SK-N-SH (cell line): Measurements from ENCODE around the gene CLVS2. TPM values are rescaled to one million over a fixed set of nuclear protein-coding genes. Genes with fewer than 3 reads are reported as not detected.

Source experiments
- CTCF ChIA-PET: fragments of 300-600, 350-600 bp; formaldehyde crosslinking; extraction: SDS; loops from one replicate; lab custom pipeline; 2021; lab: Yijun Ruan, JAX
- POLR2A ChIA-PET: fragments of 350-600 bp; sonication (Branson Sonifier 250); formaldehyde crosslinking; extraction: SDS; loops from one replicate; lab custom pipeline; 2020; ENCODE audit warnings: antibody characterized with exemption, inconsistent platforms; lab: Yijun Ruan, JAX
- DNase-seq: peaks from one replicate; pipeline ENCODE4 v3.0.0; 2012
- H2AFZ ChIP-seq: fragments of 200-600 bp; sonication (generic); 2 replicates; pipeline ENCODE4 v1.8.1; 2016; ENCODE audit warnings: antibody characterized with exemption, mild to moderate bottlenecking, low read depth
- H3F3A ChIP-seq: fragments of 200-600 bp; sonication (generic); replicated peaks from 2 replicates; pipeline ENCODE3; 2016; ENCODE audit warnings: antibody characterized with exemption, mild to moderate bottlenecking; ENCODE audit not compliant: insufficient read depth
- H3K27ac ChIP-seq, 2 experiments: fragments of 200-500 bp in 1 of 2; fragments of 200-600 bp in 1 of 2; sonication (Bioruptor generic) in 1 of 2; sonication (generic), shearing (Covaris generic) in 1 of 2; 2 replicates each; pipeline versions ENCODE4 v1.5.1 to v1.6.1; 2014 to 2016; ENCODE audit warnings: low read depth in 2 of 2, inconsistent platforms in 1 of 2, low read length in 1 of 2, mild to moderate bottlenecking in 1 of 2, mixed read lengths in 1 of 2
- H3K27me3 ChIP-seq: fragments of 200-600 bp; sonication (generic), shearing (Covaris generic); 2 replicates; pipeline ENCODE4 v1.6.1; 2016; ENCODE audit warnings: mixed run types; ENCODE audit not compliant: insufficient read depth
- H3K36me3 ChIP-seq, 2 experiments: fragments of 200-500 bp in 1 of 2; fragments of 200-600 bp in 1 of 2; sonication (Bioruptor generic) in 1 of 2; sonication (generic) in 1 of 2; replicated peaks in 1 of 2; 2 replicates each; pipeline versions ENCODE3 to v1.5.1; 2014 to 2016; ENCODE audit warnings: low read length in 1 of 2, mild to moderate bottlenecking in 1 of 2; ENCODE audit not compliant: insufficient read depth in 2 of 2, control insufficient read depth in 1 of 2
- H3K4me1 ChIP-seq, 2 experiments: fragments of 200-500 bp in 1 of 2; fragments of 200-600 bp in 1 of 2; sonication (Bioruptor generic) in 1 of 2; sonication (generic), shearing (Covaris generic) in 1 of 2; 2 replicates each; pipeline versions ENCODE4 v1.5.1 to v1.6.1; 2014 to 2016; ENCODE audit warnings: low read depth in 1 of 2, low read length in 1 of 2, mixed run types in 1 of 2; ENCODE audit not compliant: insufficient read depth in 2 of 2, control insufficient read depth in 1 of 2
- H3K4me2 ChIP-seq: fragments of 200-600 bp; sonication (generic), shearing (Covaris generic); 2 replicates; pipeline ENCODE4 v1.6.1; 2017; ENCODE audit warnings: mixed run types
- H3K4me3 ChIP-seq, 2 experiments: fragments of 200-500 bp in 1 of 2; fragments of 200-600 bp in 1 of 2; sonication (Bioruptor generic) in 1 of 2; sonication (generic), shearing (Covaris generic) in 1 of 2; 2 replicates each; pipeline versions ENCODE4 v1.5.1 to v1.8.1; 2014 to 2016; ENCODE audit warnings: low read depth in 2 of 2, inconsistent platforms in 1 of 2, low read length in 1 of 2, mild to moderate bottlenecking in 1 of 2, mixed read lengths in 1 of 2, moderate library complexity in 1 of 2
- H3K79me2 ChIP-seq: fragments of 200-600 bp; sonication (generic); 2 replicates; pipeline ENCODE4 v1.8.1; 2017; ENCODE audit warnings: mild to moderate bottlenecking; ENCODE audit not compliant: insufficient read depth
- H3K9ac ChIP-seq: fragments of 200-600 bp; sonication (generic); 2 replicates; pipeline ENCODE4 v1.6.1; 2017; ENCODE audit warnings: mixed run types
- H3K9me2 ChIP-seq: fragments of 200-600 bp; sonication (generic); 2 replicates; pipeline ENCODE4 v1.6.1; 2017; ENCODE audit warnings: mixed run types
- H3K9me3 ChIP-seq: fragments of 200-600 bp; sonication (generic); 2 replicates; pipeline ENCODE4 v1.6.1; 2017; ENCODE audit warnings: mixed run types, mild to moderate bottlenecking, moderate library complexity
- H4K20me1 ChIP-seq: fragments of 200-600 bp; sonication (generic); 2 replicates; pipeline ENCODE4 v1.6.1; 2017; ENCODE audit warnings: mild to moderate bottlenecking, mixed run types; ENCODE audit not compliant: insufficient read depth
- CTCF ChIP-seq: fragments of 200-600 bp; sonication (generic); IDR thresholded peaks from 2 replicates; pipeline ENCODE4 v1.6.1; 2017; ENCODE audit warnings: antibody characterized with exemption, mild to moderate bottlenecking, moderate library complexity
- ELF1 ChIP-seq: IDR thresholded peaks from 2 replicates; pipeline ENCODE4 v1.4.0; 2012
- FOXJ3 ChIP-seq: sonication (generic); formaldehyde crosslinking; IDR thresholded peaks from 2 replicates; pipeline ENCODE4 v1.5.1; 2020; ENCODE audit warnings: mild to moderate bottlenecking, missing genetic modification reagents
- GABPA ChIP-seq: IDR thresholded peaks from 2 replicates; pipeline ENCODE4 v1.4.0; 2012; ENCODE audit warnings: low read depth, mild to moderate bottlenecking
- JUND ChIP-seq: IDR thresholded peaks from 2 replicates; pipeline ENCODE4 v1.4.0; 2012
- MAX ChIP-seq: IDR thresholded peaks from 2 replicates; pipeline ENCODE4 v1.4.0; 2012; ENCODE audit warnings: low read depth
- PBX3 ChIP-seq: IDR thresholded peaks from 2 replicates; pipeline ENCODE4; 2012
- RCOR1 ChIP-seq: fragments of 150-350 bp; IDR thresholded peaks from 2 replicates; pipeline ENCODE4 v1.6.1; 2017; ENCODE audit warnings: antibody characterized with exemption, low read length
- REST ChIP-seq: IDR thresholded peaks from 2 replicates; pipeline ENCODE4 v1.6.1; 2012; ENCODE audit warnings: mild to moderate bottlenecking, low read depth, low read length, moderate library complexity
- TAF1 ChIP-seq: IDR thresholded peaks from 2 replicates; pipeline ENCODE4 v1.6.1; 2012; ENCODE audit warnings: low read depth, mild to moderate bottlenecking, low read length, moderate library complexity, borderline replicate concordance
- TCF12 ChIP-seq: IDR thresholded peaks from 2 replicates; pipeline ENCODE4 v1.4.0; 2012
- TEAD4 ChIP-seq: IDR thresholded peaks from 2 replicates; pipeline ENCODE4 v1.4.0; 2012; ENCODE audit warnings: mild to moderate bottlenecking, borderline replicate concordance; ENCODE audit not compliant: insufficient read depth
- USF1 ChIP-seq: IDR thresholded peaks from 2 replicates; pipeline ENCODE4 v1.4.0; 2012; ENCODE audit warnings: low read depth, borderline replicate concordance
- USF2 ChIP-seq: fragments of 150-350 bp; IDR thresholded peaks from 2 replicates; pipeline ENCODE4 v1.6.1; 2017; ENCODE audit warnings: antibody characterized with exemption, low read length, low read depth, borderline replicate concordance
- ZBTB33 ChIP-seq: IDR thresholded peaks from 2 replicates; pipeline ENCODE4 v1.4.0; 2012; ENCODE audit warnings: low read depth, borderline replicate concordance
- WGBS: methylation state at CpG from one replicate; pipeline ENCODE4 v1.1.6; 2017; ENCODE audit warnings: low lambda C conversion rate; 5-methylcytosine and 5-hydroxymethylcytosine counted together
- polyA plus RNA-seq, 3 experiments: library from polyadenylated mRNA; depleted of rRNA; stranded (reverse); fragments of >200 nt; gene quantifications; 2 replicates each; pipeline ENCODE4 v1.2.3, GENCODE V29; 2012

The CLVS2 gene
- polyA plus RNA-seq, 1 of the 3 experiments (the other 2 are of a cell fraction) = 0.05 TPM

GRCh38 chr6:123089226-123089625 lies 93.2 kb downstream of the CLVS2 start:
- Histone ChIP-seq H3F3A (no peaks in the 10 kb centered on the region), H3K27ac (no peak overlapping the region), H4K20me1 (no peaks in the 10 kb centered on the region), H3K4me3 (no peak overlapping the region), H3K9ac (no peak overlapping the region), H3K27me3 (no peaks in the 10 kb centered on the region), H2AFZ (no peak overlapping the region), H3K4me1 (peaks cover 0 to 14% of the 10 kb centered on the region in 2 experiments; a peak in 2 of 4 replicates), H3K9me2 (no peaks in the 10 kb centered on the region), H3K36me3 (no peaks in the 10 kb centered on the region), H3K9me3 (no peaks in the 10 kb centered on the region), H3K79me2 (no peaks in the 10 kb centered on the region), H3K4me2 (no peak overlapping the region)
- ChIA-PET POLR2A (no interaction called here), CTCF (no interaction called here)
- TF ChIP-seq ELF1 = no peak
- no peak for TF ChIP-seq USF1
- no peak for TF ChIP-seq PBX3
- TF ChIP-seq USF2 = no peak
- TF ChIP-seq TCF12 = no peak
- TF ChIP-seq GABPA = no peak
- TF ChIP-seq ZBTB33 = no peak
- TF ChIP-seq RCOR1 = no peak
- WGBS = 19% methylated on average over 1 of the region's 1 CpG
- DNase-seq = no peak

GRCh38 chr6:123091091-123091895 lies 95.3 kb downstream of the CLVS2 start:
- H3K27me3 ChIP-seq = no peaks in the 10 kb centered on the region
- CTCF ChIA-PET = interaction anchor here (0.8 kb wide), 1 partner anchor 59 kb away, joined by 3 read pairs; no protein-coding TSS in a partner anchor
- no peaks in the 10 kb centered on the region for H3K9me3 ChIP-seq
- peak overlapping the region in 1 of 2 experiments; percentile 83; a peak in 2 of 4 replicates for H3K27ac ChIP-seq
- WGBS = 28% methylated on average over 2 of the region's 2 CpGs
- no peaks in the 10 kb centered on the region for H3K79me2 ChIP-seq
- H3K9me2 ChIP-seq = no peaks in the 10 kb centered on the region
- no peak overlapping the region for H3K9ac ChIP-seq
- POLR2A ChIA-PET = no interaction called here
- H3K36me3 ChIP-seq = no peaks in the 10 kb centered on the region
- no peak overlapping the region for H3K4me3 ChIP-seq
- H3K4me2 ChIP-seq = no peak overlapping the region
- TF ChIP-seq CTCF (no peak), JUND (no peak), MAX (no peak), FOXJ3 (CRISPR knock-in tag) (no peak), REST (no peak), TAF1 (no peak), TEAD4 (no peak), RCOR1 (0 out of 2 replicates have a peak, but pooled peaks have one; percentile 11)
- peak; percentile 20 for DNase-seq
- peaks cover 0 to 6% of the 10 kb centered on the region in 2 experiments; a peak in 2 of 4 replicates for H3K4me1 ChIP-seq
- H3F3A ChIP-seq = no peaks in the 10 kb centered on the region
- no peak overlapping the region for H2AFZ ChIP-seq
- H4K20me1 ChIP-seq = no peaks in the 10 kb centered on the region
